DOHH2 (cell line): ENCODE results near the gene CCN2.
A peak's percentile ranks its signal among the peaks of the same experiment; 100 is the strongest.

Experiments
- H3F3A ChIP-seq: fragments of 200-600 bp; sonication (generic), shearing (Covaris generic); 2 replicates; pipeline ENCODE4 v1.6.0; 2016; ENCODE audit warnings: antibody characterized with exemption, mild to moderate bottlenecking; ENCODE audit not compliant: control insufficient read depth, insufficient read depth
- H3K27ac ChIP-seq: fragments of 200-600 bp; sonication (generic); 2 replicates; pipeline ENCODE4 v1.5.1; 2014; ENCODE audit warnings: low read depth, mild to moderate bottlenecking, low read length, moderate library complexity
- H3K27me3 ChIP-seq: fragments of 200-600 bp; sonication (generic); 2 replicates; pipeline ENCODE4 v1.6.1; 2014; ENCODE audit warnings: mild to moderate bottlenecking, low read length, mixed read lengths; ENCODE audit not compliant: control insufficient read depth
- H3K36me3 ChIP-seq: fragments of 200-600 bp; sonication (generic); 2 replicates; pipeline ENCODE4 v1.6.1; 2014; ENCODE audit warnings: mild to moderate bottlenecking, low read length, moderate library complexity, mixed read lengths; ENCODE audit not compliant: control insufficient read depth
- H3K4me1 ChIP-seq: fragments of 200-600 bp; sonication (generic); 2 replicates; pipeline ENCODE4 v1.6.1; 2014; ENCODE audit warnings: mild to moderate bottlenecking, low read length, mixed read lengths; ENCODE audit not compliant: control insufficient read depth
- H3K4me2 ChIP-seq: fragments of 200-600 bp; sonication (generic); 2 replicates; pipeline ENCODE4 v1.6.0; 2014; ENCODE audit warnings: mild to moderate bottlenecking, low read length, moderate library complexity
- H3K4me3 ChIP-seq: fragments of 200-600 bp; sonication (generic); 2 replicates; pipeline ENCODE4 v1.5.1; 2014; ENCODE audit warnings: mild to moderate bottlenecking, low read length, mixed read lengths
- H3K79me2 ChIP-seq: fragments of 200-600 bp; sonication (generic); 2 replicates; pipeline ENCODE4 v1.6.1; 2014; ENCODE audit warnings: mild to moderate bottlenecking, low read length, mixed read lengths; ENCODE audit not compliant: control insufficient read depth
- H3K9me2 ChIP-seq: fragments of 200-600 bp; sonication (generic); replicated peaks from 2 replicates; pipeline ENCODE4 v1.6.1; 2014; ENCODE audit warnings: mild to moderate bottlenecking, low read length, mixed read lengths; ENCODE audit not compliant: control insufficient read depth
- H3K9me3 ChIP-seq: fragments of 200-600 bp; sonication (generic); 2 replicates; pipeline ENCODE4 v1.6.1; 2014; ENCODE audit warnings: antibody characterized with exemption, low read length, mixed read lengths; ENCODE audit not compliant: control insufficient read depth, insufficient read depth
- H4K20me1 ChIP-seq: fragments of 200-600 bp; sonication (generic); 2 replicates; pipeline ENCODE4 v1.6.0; 2014; ENCODE audit warnings: low read depth, mild to moderate bottlenecking, antibody characterized with exemption, low read length, moderate library complexity; ENCODE audit not compliant: control insufficient read depth, insufficient read depth
- EZH2phosphoT487 ChIP-seq: fragments of 200-600 bp; sonication (generic); IDR thresholded peaks from 2 replicates; pipeline ENCODE4 v1.6.1; 2017; ENCODE audit warnings: borderline replicate concordance, mild to moderate bottlenecking, antibody characterized with exemption, low read length, moderate library complexity, mixed read lengths
- TF ChIP-seq, protein P1 (sequence below): fragments of 200-600 bp; sonication (generic); IDR thresholded peaks from one replicate; pipeline ENCODE4 v1.5.1; 2014; ENCODE audit warnings: antibody characterized with exemption, mild to moderate bottlenecking, low read depth, low read length; ENCODE audit not compliant: poor library complexity, severe bottlenecking

Gene CCN2

DNA sequence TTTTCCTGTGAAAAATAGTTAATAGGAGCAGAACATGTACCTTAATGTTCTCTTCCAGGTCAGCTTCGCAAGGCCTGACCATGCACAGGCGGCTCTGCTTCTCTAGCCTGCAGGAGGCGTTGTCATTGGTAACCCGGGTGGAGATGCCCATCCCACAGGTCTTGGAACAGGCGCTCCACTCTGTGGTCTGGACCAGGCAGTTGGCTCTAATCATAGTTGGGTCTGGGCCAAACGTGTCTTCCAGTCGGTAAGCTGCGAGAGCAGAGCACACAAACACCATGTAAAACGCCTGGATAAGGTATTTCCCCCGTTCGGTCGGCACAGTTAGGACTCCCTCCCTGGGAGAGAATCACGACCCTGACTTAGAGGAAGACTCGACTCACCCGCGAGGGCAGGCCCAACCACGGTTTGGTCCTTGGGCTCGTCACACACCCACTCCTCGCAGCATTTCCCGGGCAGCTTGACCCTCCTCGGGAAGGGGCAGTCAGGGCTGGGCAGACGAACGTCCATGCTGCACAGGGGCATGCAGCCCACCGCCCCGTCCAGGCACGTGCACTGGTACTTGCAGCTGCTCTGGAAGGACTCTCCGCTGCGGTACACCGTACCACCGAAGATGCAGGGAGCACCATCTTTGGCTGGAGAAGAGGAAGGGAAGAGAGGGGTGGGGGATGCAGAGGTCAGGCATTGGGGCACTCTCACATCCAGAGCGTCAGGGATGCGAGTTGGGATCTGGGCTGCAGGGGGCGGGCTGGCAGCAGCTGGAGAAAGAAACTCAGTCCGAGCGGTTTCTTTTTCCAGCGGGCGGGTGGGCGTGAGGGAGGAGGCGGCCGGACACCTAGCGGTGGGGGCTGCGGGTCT lies 1.0 kb downstream of the CCN2 start:
- H3K4me1 ChIP-seq, result peaks cover 20% of the 10 kb centered on the region
- H3K36me3 ChIP-seq, result no peaks in the 10 kb centered on the region
- H3K9me3 ChIP-seq, result no peaks in the 10 kb centered on the region
- peak overlapping the region; percentile 52 for H3K4me3 ChIP-seq
- peaks cover 23% of the 10 kb centered on the region for H3K27me3 ChIP-seq
- TF ChIP-seq, protein P1, sequence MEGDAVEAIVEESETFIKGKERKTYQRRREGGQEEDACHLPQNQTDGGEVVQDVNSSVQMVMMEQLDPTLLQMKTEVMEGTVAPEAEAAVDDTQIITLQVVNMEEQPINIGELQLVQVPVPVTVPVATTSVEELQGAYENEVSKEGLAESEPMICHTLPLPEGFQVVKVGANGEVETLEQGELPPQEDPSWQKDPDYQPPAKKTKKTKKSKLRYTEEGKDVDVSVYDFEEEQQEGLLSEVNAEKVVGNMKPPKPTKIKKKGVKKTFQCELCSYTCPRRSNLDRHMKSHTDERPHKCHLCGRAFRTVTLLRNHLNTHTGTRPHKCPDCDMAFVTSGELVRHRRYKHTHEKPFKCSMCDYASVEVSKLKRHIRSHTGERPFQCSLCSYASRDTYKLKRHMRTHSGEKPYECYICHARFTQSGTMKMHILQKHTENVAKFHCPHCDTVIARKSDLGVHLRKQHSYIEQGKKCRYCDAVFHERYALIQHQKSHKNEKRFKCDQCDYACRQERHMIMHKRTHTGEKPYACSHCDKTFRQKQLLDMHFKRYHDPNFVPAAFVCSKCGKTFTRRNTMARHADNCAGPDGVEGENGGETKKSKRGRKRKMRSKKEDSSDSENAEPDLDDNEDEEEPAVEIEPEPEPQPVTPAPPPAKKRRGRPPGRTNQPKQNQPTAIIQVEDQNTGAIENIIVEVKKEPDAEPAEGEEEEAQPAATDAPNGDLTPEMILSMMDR, result peak; percentile 21
- no peak for TF ChIP-seq EZH2phosphoT487
- H3K79me2 ChIP-seq, result no peaks in the 10 kb centered on the region
- H4K20me1 ChIP-seq, result no peaks in the 10 kb centered on the region
- H3K9me2 ChIP-seq, result no peaks in the 10 kb centered on the region
- H3K27ac ChIP-seq, result no peak overlapping the region
- no peaks in the 10 kb centered on the region for H3F3A ChIP-seq
- peak overlapping the region; percentile 43 for H3K4me2 ChIP-seq

DNA sequence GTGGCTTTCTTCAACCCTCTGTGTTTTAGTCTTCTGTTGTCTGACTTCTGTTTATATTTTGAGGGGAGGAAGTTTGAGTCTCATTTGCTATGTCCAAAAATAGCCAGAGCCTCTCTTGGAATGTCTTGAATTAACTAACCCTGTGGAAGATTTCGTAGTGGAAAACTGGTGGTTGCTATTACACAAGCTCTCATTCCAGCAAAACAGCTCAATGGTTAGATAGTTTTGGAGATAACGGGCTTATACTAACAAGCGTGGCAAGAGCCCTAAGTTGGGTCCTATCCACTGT lies 1.6 kb downstream of the CCN2 start:
- Histone ChIP-seq H3K4me1 (peaks cover 20% of the 10 kb centered on the region), H3K4me3 (no peak overlapping the region), H3K79me2 (no peaks in the 10 kb centered on the region), H3K9me3 (no peaks in the 10 kb centered on the region), H3K36me3 (no peaks in the 10 kb centered on the region), H3F3A (no peaks in the 10 kb centered on the region), H3K27me3 (peaks cover 23% of the 10 kb centered on the region), H3K27ac (no peak overlapping the region), H4K20me1 (no peaks in the 10 kb centered on the region), H3K9me2 (no peaks in the 10 kb centered on the region), H3K4me2 (no peak overlapping the region)
- no peak for TF ChIP-seq EZH2phosphoT487
- TF ChIP-seq, protein P1, result no peak

DNA sequence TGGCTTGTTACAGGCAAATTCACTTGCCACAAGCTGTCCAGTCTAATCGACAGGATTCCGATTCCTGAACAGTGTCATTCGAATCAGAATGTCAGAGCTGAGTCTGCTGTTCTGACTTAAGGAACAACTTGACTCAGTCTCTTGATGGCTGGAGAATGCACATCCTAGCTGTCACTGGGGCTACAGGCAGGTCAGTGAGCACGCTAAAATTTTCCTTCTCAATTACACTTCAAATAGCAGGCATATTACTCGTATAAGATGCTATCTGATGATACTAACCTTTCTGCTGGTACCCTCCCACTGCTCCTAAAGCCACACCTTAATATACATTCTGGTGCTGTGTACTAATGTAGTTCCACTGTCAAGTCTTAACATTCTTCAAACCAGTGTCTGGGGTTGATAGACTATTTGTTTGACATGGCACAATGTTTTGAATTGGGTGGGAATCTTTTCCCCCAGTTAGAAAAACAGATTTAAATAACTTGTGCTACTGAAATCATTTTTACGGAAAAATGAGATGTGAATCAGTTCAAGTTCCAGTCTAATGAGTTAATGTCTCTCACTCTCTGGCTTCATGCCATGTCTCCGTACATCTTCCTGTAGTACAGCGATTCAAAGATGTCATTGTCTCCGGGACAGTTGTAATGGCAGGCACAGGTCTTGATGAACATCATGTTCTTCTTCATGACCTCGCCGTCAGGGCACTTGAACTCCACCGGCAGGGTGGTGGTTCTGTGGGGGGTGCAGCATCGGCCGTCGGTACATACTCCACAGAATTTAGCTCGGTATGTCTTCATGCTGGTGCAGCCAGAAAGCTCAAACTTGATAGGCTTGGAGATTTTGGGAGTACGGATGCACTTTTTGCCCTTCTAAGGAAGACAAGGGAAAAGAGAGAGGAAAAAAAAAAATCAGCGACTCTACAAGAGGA lies 2.2 kb downstream of the CCN2 start:
- TF ChIP-seq EZH2phosphoT487, result no peak
- TF ChIP-seq, protein P1, result no peak
- Histone ChIP-seq H3K79me2 (no peaks in the 10 kb centered on the region), H4K20me1 (no peaks in the 10 kb centered on the region), H3K9me3 (no peaks in the 10 kb centered on the region), H3K4me3 (no peak overlapping the region), H3K27me3 (peaks cover 23% of the 10 kb centered on the region), H3K4me1 (peaks cover 20% of the 10 kb centered on the region), H3K36me3 (no peaks in the 10 kb centered on the region), H3F3A (no peaks in the 10 kb centered on the region), H3K27ac (no peak overlapping the region), H3K9me2 (no peaks in the 10 kb centered on the region), H3K4me2 (no peak overlapping the region)
